Naive thymus-derived CD4-positive, alpha-beta T cell (primary cell): Measurements from ENCODE around the gene ART5. TPM values are rescaled to one million over a fixed set of nuclear protein-coding genes. Genes with fewer than 3 reads are reported as not detected.
"Not testable (repeated sequence)": the region's sequence is repeated elsewhere in the genome, so short reads cannot be mapped to it uniquely, and the experiment has no call there.

ENCODE experiments used
- ATAC-seq: fragments of 150-1000 bp; cut with Tn5 transposase; 2 replicates; pipeline ENCODE4 v1.10.0; 2021; ENCODE audit warnings: mild to moderate bottlenecking, moderate library complexity
- CTCF ChIA-PET: fragments of 350-600 bp; sonication (Branson Sonifier 250); formaldehyde crosslinking; loops from one replicate; lab custom pipeline; 2021; ENCODE audit warnings: antibody characterized with exemption; lab: Charles Lee
- POLR2A ChIA-PET: fragments of 350-600 bp; sonication (Branson Sonifier 250); formaldehyde crosslinking; loops from one replicate; lab custom pipeline; 2021; ENCODE audit warnings: antibody characterized with exemption, inconsistent platforms; lab: Charles Lee
- DNase-seq, 9 donors: peaks; one replicate each; pipeline versions ENCODE4 v3.0.0 to v3.0.0-alpha.2; 2020 to 2022; ENCODE audit warnings: mixed read lengths in 1 of 9
- H3K27ac ChIP-seq: one replicate; pipeline ENCODE4 v1.7.0; 2013; ENCODE audit warnings: mild to moderate bottlenecking, low read depth, low read length, moderate library complexity
- H3K27me3 ChIP-seq, 2 donors: one replicate each; pipeline ENCODE4 v1.7.0; 2013; ENCODE audit warnings: low read length in 2 of 2, mild to moderate bottlenecking in 2 of 2, moderate library complexity in 2 of 2; ENCODE audit not compliant: control insufficient read depth in 2 of 2, insufficient read depth in 2 of 2
- H3K36me3 ChIP-seq, 3 experiments: 1 replicate in 2 of 3; 2 replicates in 1 of 3; pipeline ENCODE4 v1.7.0; 2013; ENCODE audit warnings: low read length in 3 of 3, mild to moderate bottlenecking in 3 of 3, moderate library complexity in 1 of 3; ENCODE audit not compliant: insufficient read depth in 3 of 3, control insufficient read depth in 2 of 3
- H3K4me1 ChIP-seq, 2 donors: one replicate each; pipeline ENCODE4 v1.7.0; 2013; ENCODE audit warnings: low read length in 2 of 2, mild to moderate bottlenecking in 2 of 2, moderate library complexity in 1 of 2; ENCODE audit not compliant: control insufficient read depth in 2 of 2, insufficient read depth in 2 of 2
- H3K4me3 ChIP-seq: 2 replicates; pipeline ENCODE4 v1.7.0; 2013; ENCODE audit warnings: mild to moderate bottlenecking, low read length
- H3K9me3 ChIP-seq, 3 experiments: 1 replicate in 2 of 3; 2 replicates in 1 of 3; pipeline ENCODE4 v1.7.0; 2013; ENCODE audit warnings: low read length in 3 of 3; ENCODE audit not compliant: control insufficient read depth in 2 of 3
- H3K27ac Mint-ChIP-seq, 9 donors: one replicate each; pipeline ENCODE4 v1.8.0; 2020 to 2022; ENCODE audit warnings: mixed read lengths in 9 of 9, mild to moderate bottlenecking in 8 of 9, moderate library complexity in 5 of 9, inconsistent platforms in 2 of 9
- H3K27me3 Mint-ChIP-seq, 5 donors: one replicate each; pipeline ENCODE4 v1.8.0; 2021 to 2022; ENCODE audit warnings: mixed read lengths in 5 of 5, mild to moderate bottlenecking in 1 of 5
- H3K36me3 Mint-ChIP-seq, 5 donors: one replicate each; pipeline ENCODE4 v1.8.0; 2020 to 2022; ENCODE audit warnings: mixed read lengths in 5 of 5, mild to moderate bottlenecking in 3 of 5, inconsistent platforms in 1 of 5
- H3K4me1 Mint-ChIP-seq, 7 donors: one replicate each; pipeline ENCODE4 v1.8.0; 2020 to 2022; ENCODE audit warnings: mixed read lengths in 7 of 7, mild to moderate bottlenecking in 3 of 7, inconsistent platforms in 1 of 7
- H3K4me3 Mint-ChIP-seq, 10 donors: one replicate each; pipeline ENCODE4 v1.8.0; 2020 to 2022; ENCODE audit warnings: mild to moderate bottlenecking in 10 of 10, mixed read lengths in 10 of 10, moderate library complexity in 6 of 10, inconsistent platforms in 2 of 10
- H3K9me3 Mint-ChIP-seq, 11 donors: one replicate each; pipeline ENCODE4 v1.8.0; 2020 to 2022; ENCODE audit warnings: mixed read lengths in 11 of 11, mild to moderate bottlenecking in 4 of 11, inconsistent platforms in 1 of 11, moderate library complexity in 1 of 11
- intact Hi-C, 2 donors: fragments of 100-400 bp; cut with micrococcal nuclease; formaldehyde crosslinking; loops; one replicate each; pipeline ENCODE4 v1.15.1; 2023
- polyA plus RNA-seq, 2 donors: library from polyadenylated mRNA; unstranded; fragments of 300-500 nt; fragmentation: Illumina TruSeq; gene quantifications; one replicate each; pipeline ENCODE4 v1.2.3, GENCODE V29; 2021
- total RNA-seq, 6 experiments: library from RNA in 5 of 6; stranded (reverse) in 5 of 6; gene quantifications; 1 replicate in 5 of 6; 2 replicates in 1 of 6; pipeline ENCODE4 v1.2.3 and lab custom pipeline; 2021 to 2026

The ART5 gene
- total and polyA plus RNA-seq, 7 experiments from 2014 or later, result not detected

- ChIA-PET CTCF (no interaction called here), POLR2A (no interaction called here)
- Mint-ChIP-seq H3K9me3 (no peaks in the 10 kb centered on the region), H3K4me1 (peaks cover 0 to 2% (median 0%) of the 10 kb centered on the region in 7 donors), H3K27me3 (peaks cover 0 to 17% (median 9%) of the 10 kb centered on the region in 5 donors), H3K36me3 (peaks cover 0 to 5% (median 0%) of the 10 kb centered on the region in 5 donors), H3K4me3 (no peak overlapping the region), H3K27ac (no peak overlapping the region)
- intact Hi-C loops, result no loop called here
- Histone ChIP-seq H3K4me3 (no peak overlapping the region), H3K9me3 (no peaks in the 10 kb centered on the region), H3K4me1 (no peaks in the 10 kb centered on the region), H3K27ac (no peak overlapping the region), H3K36me3 (peaks cover 0 to 10% (median 0%) of the 10 kb centered on the region in 3 experiments), H3K27me3 (no peaks in the 10 kb centered on the region)
- DNase-seq (no peak), ATAC-seq (no peak)
These were observed 18.1 kb upstream of the ART5 start for GRCh38 chr11:3659595-3660515.

- peaks cover 0 to 2% (median 0%) of the 10 kb centered on the region in 7 donors for H3K4me1 Mint-ChIP-seq
- no peaks in the 10 kb centered on the region for H3K27me3 ChIP-seq
- DNase-seq, result no peak
- H3K27ac Mint-ChIP-seq, result no peak overlapping the region
- H3K36me3 ChIP-seq, result no peaks in the 10 kb centered on the region
- no peaks in the 10 kb centered on the region for H3K36me3 Mint-ChIP-seq
- no peak overlapping the region for H3K4me3 Mint-ChIP-seq
- CTCF ChIA-PET, result no interaction called here
- H3K27ac ChIP-seq, result no peak overlapping the region
- peaks cover 0 to 17% (median 9%) of the 10 kb centered on the region in 5 donors for H3K27me3 Mint-ChIP-seq
- H3K9me3 ChIP-seq, result no peaks in the 10 kb centered on the region
- POLR2A ChIA-PET, result no interaction called here
- no peak for ATAC-seq
- no peak overlapping the region for H3K4me3 ChIP-seq
- intact Hi-C loops, result no loop called here
- no peaks in the 10 kb centered on the region for H3K4me1 ChIP-seq
- H3K9me3 Mint-ChIP-seq, result no peaks in the 10 kb centered on the region
These were observed 16.5 kb upstream of the ART5 start for GRCh38 chr11:3658252-3658651.

DNA sequence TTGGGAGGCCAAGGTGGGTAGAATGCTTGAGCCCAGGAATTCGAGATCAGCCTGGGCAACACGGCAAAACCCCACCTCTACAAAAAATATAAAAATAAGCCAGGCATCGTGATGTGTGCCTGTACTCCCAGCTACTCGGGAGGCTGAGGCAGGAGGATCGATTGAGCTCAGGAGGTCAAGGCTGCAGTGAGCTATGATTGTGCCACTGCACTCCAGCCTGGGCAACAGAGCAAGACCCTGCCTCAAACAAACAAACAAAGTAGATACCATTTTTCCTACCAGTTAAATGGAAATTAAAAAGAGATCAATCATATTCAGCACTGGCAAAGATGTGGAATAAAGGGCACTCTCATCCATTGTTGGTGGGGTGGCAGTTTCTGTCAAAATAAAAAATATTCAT is 15.5 kb upstream of the ART5 start:
- POLR2A ChIA-PET, H3K27me3 ChIP-seq: not testable (repeated sequence)

DNA sequence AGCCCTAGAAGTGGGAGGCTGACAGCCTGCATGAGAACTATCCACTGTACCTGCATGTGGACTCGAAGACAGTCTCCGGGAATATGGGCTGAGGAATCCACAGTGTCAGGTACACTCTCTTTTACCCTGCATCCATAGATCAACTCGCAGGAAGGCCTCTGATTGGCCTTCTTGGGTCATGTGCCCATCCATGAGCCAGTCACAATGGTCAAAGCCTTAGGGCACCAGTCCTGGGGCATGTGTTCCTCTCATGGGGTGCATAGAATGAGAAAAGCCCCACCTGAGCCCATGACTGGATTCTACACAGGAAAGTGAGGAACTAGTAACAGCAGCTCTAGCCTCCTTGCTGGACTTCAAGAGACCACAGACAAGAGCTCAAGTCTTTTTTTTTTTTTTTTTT is 13.8 kb upstream of the ART5 start:
- ChIA-PET POLR2A (no interaction called here), CTCF (no interaction called here)
- Histone ChIP-seq H3K4me1 (no peaks in the 10 kb centered on the region), H3K36me3 (no peaks in the 10 kb centered on the region), H3K9me3 (no peaks in the 10 kb centered on the region), H3K27ac (no peak overlapping the region), H3K27me3 (no peaks in the 10 kb centered on the region), H3K4me3 (no peak overlapping the region)
- DNase-seq (no peak), ATAC-seq (no peak)
- Mint-ChIP-seq H3K4me1 (no peaks in the 10 kb centered on the region), H3K27ac (no peak overlapping the region), H3K9me3 (no peaks in the 10 kb centered on the region), H3K27me3 (peaks cover 7 to 26% (median 21%) of the 10 kb centered on the region in 5 donors), H3K36me3 (no peaks in the 10 kb centered on the region), H3K4me3 (no peak overlapping the region)
- intact Hi-C loops, result no loop called here

More for the DNA sequence above, 15.5 kb upstream of the ART5 start:
- H3K4me3 ChIP-seq, ATAC-seq, H3K36me3 ChIP-seq, intact Hi-C loops, H3K36me3 Mint-ChIP-seq, H3K27ac Mint-ChIP-seq, H3K9me3 Mint-ChIP-seq, H3K27ac ChIP-seq, CTCF ChIA-PET, H3K4me3 Mint-ChIP-seq, H3K9me3 ChIP-seq, H3K4me1 Mint-ChIP-seq, DNase-seq, H3K4me1 ChIP-seq: not testable (repeated sequence)
- peaks cover 0 to 17% (median 9%) of the 10 kb centered on the region in 5 donors for H3K27me3 Mint-ChIP-seq

DNA sequence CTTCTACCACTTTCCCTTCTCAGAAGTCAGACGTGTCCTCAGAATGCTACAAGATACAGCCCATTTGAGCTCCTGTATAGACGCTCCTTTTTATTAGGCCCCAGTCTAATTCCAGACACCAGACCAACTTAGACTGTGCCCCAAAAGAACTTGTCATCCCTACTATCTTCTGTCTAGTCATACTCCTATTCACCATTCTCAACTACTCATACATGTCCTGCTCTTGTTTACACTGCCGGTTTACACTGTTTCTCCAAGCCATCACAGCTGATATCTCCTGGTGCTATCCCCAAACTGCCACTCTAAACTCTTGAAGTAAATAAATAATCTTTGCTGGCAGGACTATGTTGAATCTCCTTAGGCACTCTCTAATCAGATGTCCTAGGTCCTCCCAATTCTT is 10.7 kb upstream of the ART5 start:
- CTCF ChIA-PET, intact Hi-C loops, H3K36me3 ChIP-seq, H3K27me3 ChIP-seq, H3K4me1 Mint-ChIP-seq, H3K36me3 Mint-ChIP-seq, ATAC-seq, H3K9me3 Mint-ChIP-seq, H3K4me3 ChIP-seq, POLR2A ChIA-PET, H3K27ac Mint-ChIP-seq, DNase-seq, H3K4me1 ChIP-seq, H3K9me3 ChIP-seq, H3K27ac ChIP-seq, H3K4me3 Mint-ChIP-seq: not testable (repeated sequence)
- peaks cover 24 to 47% (median 44%) of the 10 kb centered on the region in 5 donors for H3K27me3 Mint-ChIP-seq

- H3K9me3 Mint-ChIP-seq, POLR2A ChIA-PET, H3K4me1 ChIP-seq, H3K36me3 Mint-ChIP-seq, H3K9me3 ChIP-seq, ATAC-seq, H3K27ac Mint-ChIP-seq, intact Hi-C loops, H3K4me3 ChIP-seq, H3K4me3 Mint-ChIP-seq, CTCF ChIA-PET, H3K4me1 Mint-ChIP-seq, H3K27me3 ChIP-seq, H3K27ac ChIP-seq, H3K36me3 ChIP-seq, DNase-seq: not testable (repeated sequence)
- peaks cover 40 to 65% (median 55%) of the 10 kb centered on the region in 5 donors for H3K27me3 Mint-ChIP-seq
These were observed 7.6 kb upstream of the ART5 start for GRCh38 chr11:3649374-3649773.

DNA sequence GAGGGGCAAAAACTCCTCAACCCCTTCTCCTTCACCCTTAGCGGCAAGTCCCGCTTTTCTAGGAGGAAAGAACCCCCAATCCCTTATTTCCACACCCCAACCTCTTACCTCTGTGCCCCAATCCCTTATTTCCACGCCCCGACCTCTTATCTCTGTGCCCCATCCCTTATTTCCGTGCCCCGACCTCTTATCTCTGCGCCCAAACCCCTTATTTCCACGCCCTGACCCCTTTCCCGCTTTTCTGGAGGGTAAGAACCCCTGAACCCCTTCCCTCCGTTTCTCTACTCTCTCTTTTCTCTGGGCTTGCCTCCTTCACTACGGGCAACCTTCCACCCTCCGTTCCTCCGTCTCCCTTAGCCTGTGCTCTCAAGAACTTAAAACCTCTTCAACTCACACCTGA is 7.1 kb upstream of the ART5 start:
- Mint-ChIP-seq H3K27me3 (peaks cover 45 to 68% (median 60%) of the 10 kb centered on the region in 5 donors), H3K27ac (peak overlapping the region in 1 of 9 donors; percentile 20)
- H3K4me3 ChIP-seq, ATAC-seq, H3K9me3 ChIP-seq, H3K9me3 Mint-ChIP-seq, DNase-seq, POLR2A ChIA-PET, H3K27ac ChIP-seq, intact Hi-C loops, H3K4me1 ChIP-seq, H3K4me1 Mint-ChIP-seq, H3K4me3 Mint-ChIP-seq, H3K36me3 Mint-ChIP-seq, H3K36me3 ChIP-seq, H3K27me3 ChIP-seq, CTCF ChIA-PET: not testable (repeated sequence)
